Liver (tissue), 9 donors: ENCODE data around the gene MRTFB. TPM values are rescaled to one million over a fixed set of nuclear protein-coding genes. Genes with fewer than 3 reads are reported as not detected.

ENCODE experiments used
- DNase-seq: peaks from one replicate; pipeline ENCODE4 v3.0.0-alpha.2; 2017; ENCODE audit warnings: low spot score
- H3K27ac ChIP-seq, 2 donors: one replicate each; pipeline ENCODE4 v1.7.0; 2013; ENCODE audit warnings: inconsistent platforms in 2 of 2, low read length in 2 of 2, control low read depth in 1 of 2, low read depth in 1 of 2, mild to moderate bottlenecking in 1 of 2
- H3K27me3 ChIP-seq, 4 donors: one replicate each; pipeline versions ENCODE4 v1.6.1 to v1.7.0; 2013; ENCODE audit warnings: low read length in 3 of 4, inconsistent platforms in 1 of 4, mild to moderate bottlenecking in 1 of 4, moderate library complexity in 1 of 4; ENCODE audit not compliant: control insufficient read depth in 4 of 4, insufficient read depth in 4 of 4
- H3K36me3 ChIP-seq, 4 donors: one replicate each; pipeline versions ENCODE4 v1.6.1 to v1.7.0; 2013; ENCODE audit warnings: low read length in 3 of 4, mild to moderate bottlenecking in 3 of 4, low read depth in 1 of 4, moderate library complexity in 1 of 4; ENCODE audit not compliant: control insufficient read depth in 4 of 4, insufficient read depth in 3 of 4
- H3K4me1 ChIP-seq, 4 donors: one replicate each; pipeline versions ENCODE4 v1.6.1 to v1.7.0; 2013; ENCODE audit warnings: low read length in 3 of 4, mild to moderate bottlenecking in 3 of 4, moderate library complexity in 1 of 4; ENCODE audit not compliant: control insufficient read depth in 4 of 4, insufficient read depth in 4 of 4
- H3K4me3 ChIP-seq, 3 donors: one replicate each; pipeline versions ENCODE4 v1.6.1 to v1.7.0; 2013; ENCODE audit warnings: low read length in 3 of 3, control low read depth in 1 of 3, low read depth in 1 of 3, mild to moderate bottlenecking in 1 of 3
- H3K9ac ChIP-seq, 2 donors: one replicate each; pipeline ENCODE4 v1.7.0; 2013; ENCODE audit warnings: low read length in 2 of 2, mild to moderate bottlenecking in 2 of 2, moderate library complexity in 2 of 2, control low read depth in 1 of 2, low read depth in 1 of 2
- H3K9me3 ChIP-seq, 4 donors: one replicate each; pipeline versions ENCODE4 v1.6.1 to v1.7.0; 2013; ENCODE audit warnings: low read length in 3 of 4; ENCODE audit not compliant: control insufficient read depth in 4 of 4
- ATF3 ChIP-seq: IDR thresholded peaks from 2 replicates; pipeline ENCODE4 v1.6.1; 2016; ENCODE audit warnings: antibody characterized with exemption
- EGR1 ChIP-seq, 2 donors: IDR thresholded peaks; 2 replicates each; pipeline ENCODE4 v1.6.1; 2016 to 2018; ENCODE audit warnings: antibody characterized with exemption in 2 of 2, low read depth in 2 of 2
- FOXA1 ChIP-seq: IDR thresholded peaks from 2 replicates; pipeline ENCODE4 v1.6.1; 2016; ENCODE audit warnings: antibody characterized with exemption
- GABPA ChIP-seq, 2 donors: IDR thresholded peaks in 1 of 2; conservative IDR thresholded peaks in 1 of 2; 2 replicates each; pipeline ENCODE4 v1.6.1; 2016; ENCODE audit warnings: antibody characterized with exemption in 2 of 2, mild to moderate bottlenecking in 1 of 2, moderate library complexity in 1 of 2
- HNF4A ChIP-seq, 2 donors: conservative IDR thresholded peaks; 2 replicates each; pipeline ENCODE4 v1.6.1; 2016; ENCODE audit warnings: antibody characterized with exemption in 2 of 2, mild to moderate bottlenecking in 2 of 2
- HNF4G ChIP-seq: IDR thresholded peaks from 2 replicates; pipeline ENCODE4 v1.6.1; 2016; ENCODE audit warnings: antibody characterized with exemption
- JUND ChIP-seq, 2 donors: IDR thresholded peaks; 2 replicates each; pipeline ENCODE4 v1.6.1; 2016; ENCODE audit warnings: antibody characterized with exemption in 2 of 2
- NR2F2 ChIP-seq: IDR thresholded peaks from 2 replicates; pipeline ENCODE4 v1.6.1; 2016; ENCODE audit warnings: antibody characterized with exemption
- RAD21 ChIP-seq, 2 donors: IDR thresholded peaks; 2 replicates each; pipeline ENCODE4 v1.6.1; 2016; ENCODE audit warnings: antibody characterized with exemption in 2 of 2, mild to moderate bottlenecking in 2 of 2
- RXRA ChIP-seq, 2 donors: IDR thresholded peaks; 2 replicates each; pipeline ENCODE4 v1.6.1; 2017 to 2018; ENCODE audit warnings: antibody characterized with exemption in 2 of 2, mild to moderate bottlenecking in 1 of 2
- SP1 ChIP-seq: IDR thresholded peaks from 2 replicates; pipeline ENCODE4 v1.6.1; 2018; ENCODE audit warnings: antibody characterized with exemption, mild to moderate bottlenecking
- TAF1 ChIP-seq: conservative IDR thresholded peaks from 2 replicates; pipeline ENCODE4 v1.6.1; 2016; ENCODE audit warnings: antibody characterized with exemption, mild to moderate bottlenecking
- WGBS: extraction: QIAGEN DNeasy Blood & Tissue Kit; methylation state at CpG from one replicate; pipeline ENCODE4 v1.1.7; 2013; 5-methylcytosine and 5-hydroxymethylcytosine counted together
- polyA plus RNA-seq, 2 donors: library from polyadenylated mRNA; stranded (reverse) in 1 of 2; unstranded in 1 of 2; fragments of 200-250 nt in 1 of 2; fragments of >200 nt in 1 of 2; fragmentation: Nextera tagmentation in 1 of 2; extraction: Ambion mirVana in 1 of 2; gene quantifications; one replicate each; pipeline versions ENCODE4 v1.2.1 to v1.2.3, GENCODE V29; 2013 to 2015
- total RNA-seq, 2 donors: library from RNA; depleted of rRNA; stranded (reverse); fragments of >200 nt; gene quantifications; one replicate each; pipeline ENCODE4 v1.2.3, GENCODE V29; 2014
- TF ChIP-seq, protein P1 (sequence below): IDR thresholded peaks from 2 replicates; pipeline ENCODE4 v1.6.1; 2016; ENCODE audit warnings: antibody characterized with exemption, mild to moderate bottlenecking
- TF ChIP-seq, protein P2 (sequence below): IDR thresholded peaks from 2 replicates; pipeline ENCODE4 v1.6.1; 2016; ENCODE audit warnings: antibody characterized with exemption
- TF ChIP-seq, protein P3 (sequence below): IDR thresholded peaks from 2 replicates; pipeline ENCODE4 v1.6.1; 2016; ENCODE audit warnings: antibody characterized with exemption
- donor health status: healthy.
- donor health status: healthy.
- donor health status: healthy.
- donor health status: healthy.
- donor health status: healthy.

The MRTFB gene
- total and polyA plus RNA-seq, 4 donors, result 4.1 to 14.2 (median 5.8) TPM

GRCh38 chr16:14252860-14253259 lies 181.7 kb downstream of the MRTFB start:
- Histone ChIP-seq H3K9ac (no peak overlapping the region), H3K4me3 (no peak overlapping the region), H3K27me3 (no peaks in the 10 kb centered on the region), H3K4me1 (no peaks in the 10 kb centered on the region), H3K27ac (no peak overlapping the region), H3K9me3 (no peaks in the 10 kb centered on the region), H3K36me3 (peaks cover 4 to 57% (median 34%) of the 10 kb centered on the region in 4 donors)
- no peak for DNase-seq
- no peak for TF ChIP-seq ATF3
- TF ChIP-seq, protein P1, sequence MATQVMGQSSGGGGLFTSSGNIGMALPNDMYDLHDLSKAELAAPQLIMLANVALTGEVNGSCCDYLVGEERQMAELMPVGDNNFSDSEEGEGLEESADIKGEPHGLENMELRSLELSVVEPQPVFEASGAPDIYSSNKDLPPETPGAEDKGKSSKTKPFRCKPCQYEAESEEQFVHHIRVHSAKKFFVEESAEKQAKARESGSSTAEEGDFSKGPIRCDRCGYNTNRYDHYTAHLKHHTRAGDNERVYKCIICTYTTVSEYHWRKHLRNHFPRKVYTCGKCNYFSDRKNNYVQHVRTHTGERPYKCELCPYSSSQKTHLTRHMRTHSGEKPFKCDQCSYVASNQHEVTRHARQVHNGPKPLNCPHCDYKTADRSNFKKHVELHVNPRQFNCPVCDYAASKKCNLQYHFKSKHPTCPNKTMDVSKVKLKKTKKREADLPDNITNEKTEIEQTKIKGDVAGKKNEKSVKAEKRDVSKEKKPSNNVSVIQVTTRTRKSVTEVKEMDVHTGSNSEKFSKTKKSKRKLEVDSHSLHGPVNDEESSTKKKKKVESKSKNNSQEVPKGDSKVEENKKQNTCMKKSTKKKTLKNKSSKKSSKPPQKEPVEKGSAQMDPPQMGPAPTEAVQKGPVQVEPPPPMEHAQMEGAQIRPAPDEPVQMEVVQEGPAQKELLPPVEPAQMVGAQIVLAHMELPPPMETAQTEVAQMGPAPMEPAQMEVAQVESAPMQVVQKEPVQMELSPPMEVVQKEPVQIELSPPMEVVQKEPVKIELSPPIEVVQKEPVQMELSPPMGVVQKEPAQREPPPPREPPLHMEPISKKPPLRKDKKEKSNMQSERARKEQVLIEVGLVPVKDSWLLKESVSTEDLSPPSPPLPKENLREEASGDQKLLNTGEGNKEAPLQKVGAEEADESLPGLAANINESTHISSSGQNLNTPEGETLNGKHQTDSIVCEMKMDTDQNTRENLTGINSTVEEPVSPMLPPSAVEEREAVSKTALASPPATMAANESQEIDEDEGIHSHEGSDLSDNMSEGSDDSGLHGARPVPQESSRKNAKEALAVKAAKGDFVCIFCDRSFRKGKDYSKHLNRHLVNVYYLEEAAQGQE, result no peak
- no peak for TF ChIP-seq HNF4A (conservative IDR thresholded peaks at IDR 0.05)
- no peak for TF ChIP-seq HNF4G
- no peak for TF ChIP-seq JUND (IDR thresholded peaks at IDR 0.05)
- no peak for TF ChIP-seq EGR1 (IDR thresholded peaks at IDR 0.05; ENCODE audit: low read depth in 2 of 2)
- TF ChIP-seq, protein P2, sequence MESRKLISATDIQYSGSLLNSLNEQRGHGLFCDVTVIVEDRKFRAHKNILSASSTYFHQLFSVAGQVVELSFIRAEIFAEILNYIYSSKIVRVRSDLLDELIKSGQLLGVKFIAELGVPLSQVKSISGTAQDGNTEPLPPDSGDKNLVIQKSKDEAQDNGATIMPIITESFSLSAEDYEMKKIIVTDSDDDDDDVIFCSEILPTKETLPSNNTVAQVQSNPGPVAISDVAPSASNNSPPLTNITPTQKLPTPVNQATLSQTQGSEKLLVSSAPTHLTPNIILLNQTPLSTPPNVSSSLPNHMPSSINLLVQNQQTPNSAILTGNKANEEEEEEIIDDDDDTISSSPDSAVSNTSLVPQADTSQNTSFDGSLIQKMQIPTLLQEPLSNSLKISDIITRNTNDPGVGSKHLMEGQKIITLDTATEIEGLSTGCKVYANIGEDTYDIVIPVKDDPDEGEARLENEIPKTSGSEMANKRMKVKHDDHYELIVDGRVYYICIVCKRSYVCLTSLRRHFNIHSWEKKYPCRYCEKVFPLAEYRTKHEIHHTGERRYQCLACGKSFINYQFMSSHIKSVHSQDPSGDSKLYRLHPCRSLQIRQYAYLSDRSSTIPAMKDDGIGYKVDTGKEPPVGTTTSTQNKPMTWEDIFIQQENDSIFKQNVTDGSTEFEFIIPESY, result no peak
- TF ChIP-seq SP1, result no peak

DNA sequence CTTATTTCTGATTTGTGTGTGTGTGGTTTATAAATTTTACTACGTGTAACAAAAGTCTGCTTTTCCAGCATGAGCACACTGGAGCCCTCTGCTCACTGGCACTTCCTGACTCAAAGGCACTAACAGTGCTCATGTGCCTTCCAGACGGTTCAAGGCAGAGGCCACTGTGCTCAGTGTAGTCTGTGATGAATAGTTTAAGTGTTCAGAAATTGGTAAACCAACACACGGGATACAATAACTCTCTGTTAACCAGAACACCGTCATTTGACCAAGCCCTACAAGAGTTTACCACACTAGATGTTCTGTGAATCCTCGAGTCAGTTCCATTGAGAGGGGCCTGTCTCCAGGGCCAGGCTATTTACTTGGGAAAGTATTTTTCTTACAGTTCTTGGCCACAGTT lies 191.9 kb downstream of the MRTFB start:
- H3K27ac ChIP-seq, result no peak overlapping the region
- WGBS, result 94% methylated on average over 5 of the region's 5 CpGs
- no peaks in the 10 kb centered on the region for H3K27me3 ChIP-seq
- no peak overlapping the region for H3K4me3 ChIP-seq
- no peaks in the 10 kb centered on the region for H3K9me3 ChIP-seq
- H3K36me3 ChIP-seq, result peaks cover 11 to 64% (median 48%) of the 10 kb centered on the region in 4 donors
- no peak for TF ChIP-seq TAF1
- no peak for TF ChIP-seq NR2F2
- TF ChIP-seq GABPA (IDR thresholded peaks at IDR 0.05 in 1 of 2, conservative IDR thresholded peaks at IDR 0.05 in 1 of 2), result no peak
- no peak for TF ChIP-seq RXRA (IDR thresholded peaks at IDR 0.05)
- TF ChIP-seq ATF3, result no peak
- no peak overlapping the region for H3K9ac ChIP-seq
- DNase-seq, result no peak
- H3K4me1 ChIP-seq, result no peaks in the 10 kb centered on the region

GRCh38 chr16:14263769-14264168 lies 192.7 kb downstream of the MRTFB start:
- Histone ChIP-seq H3K4me3 (no peak overlapping the region), H3K36me3 (peaks cover 9 to 58% (median 46%) of the 10 kb centered on the region in 4 donors), H3K9ac (no peak overlapping the region), H3K27me3 (no peaks in the 10 kb centered on the region), H3K27ac (no peak overlapping the region), H3K9me3 (no peaks in the 10 kb centered on the region), H3K4me1 (no peaks in the 10 kb centered on the region)
- WGBS, result 98% methylated on average over 8 of the region's 8 CpGs
- DNase-seq, result no peak
- TF ChIP-seq GABPA (IDR thresholded peaks at IDR 0.05 in 1 of 2, conservative IDR thresholded peaks at IDR 0.05 in 1 of 2) (no peak), TAF1 (no peak), EGR1 (IDR thresholded peaks at IDR 0.05; ENCODE audit: low read depth in 2 of 2) (no peak), RAD21 (IDR thresholded peaks at IDR 0.05) (no peak), HNF4G (no peak), NR2F2 (no peak), SP1 (no peak), JUND (IDR thresholded peaks at IDR 0.05) (no peak), RXRA (IDR thresholded peaks at IDR 0.05) (no peak), FOXA1 (no peak)
- TF ChIP-seq, protein P1, result no peak
- TF ChIP-seq, protein P3, sequence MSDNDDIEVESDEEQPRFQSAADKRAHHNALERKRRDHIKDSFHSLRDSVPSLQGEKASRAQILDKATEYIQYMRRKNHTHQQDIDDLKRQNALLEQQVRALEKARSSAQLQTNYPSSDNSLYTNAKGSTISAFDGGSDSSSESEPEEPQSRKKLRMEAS, result no peak
- TF ChIP-seq, protein P2, result no peak
